Lower lobe of right lung (tissue), 2 donors: ENCODE measurements around the gene UTS2B. TPM values are rescaled to one million over a fixed set of nuclear protein-coding genes. Genes with fewer than 3 reads are reported as not detected.

Source experiments
- ATAC-seq, 2 donors: fragments of 200-7000 bp; cut with Tn5 transposase; one replicate each; pipeline ENCODE4 v1.9.1; 2020 to 2022; ENCODE audit warnings: mild to moderate bottlenecking in 2 of 2, moderate library complexity in 2 of 2
- DNase-seq: peaks from one replicate; pipeline ENCODE4 v3.0.0-alpha.2; 2020
- H3K27ac ChIP-seq: fragments of 200-600 bp; one replicate; pipeline ENCODE4 v1.8.0; 2022
- H3K27me3 ChIP-seq: fragments of 200-600 bp; one replicate; pipeline ENCODE4 v1.8.0; 2022; ENCODE audit warnings: low read depth
- H3K36me3 ChIP-seq: fragments of 200-600 bp; one replicate; pipeline ENCODE4 v1.8.0; 2022; ENCODE audit warnings: mild to moderate bottlenecking
- H3K4me1 ChIP-seq: fragments of 200-600 bp; one replicate; pipeline ENCODE4 v1.8.0; 2022
- H3K4me3 ChIP-seq: fragments of 200-600 bp; one replicate; pipeline ENCODE4 v1.8.0; 2022; ENCODE audit warnings: mild to moderate bottlenecking
- H3K9me3 ChIP-seq: fragments of 200-600 bp; one replicate; pipeline ENCODE4 v1.8.0; 2022
- intact Hi-C: fragments of 100-400 bp; cut with DNase I; formaldehyde crosslinking; loops from one replicate; pipeline ENCODE4 v1.11.0; 2022
- long read RNA-seq: library from polyadenylated mRNA; unstranded; transcript quantifications from one replicate; pipeline ENCODE4 v2.0.0, GENCODE V29; 2021
- total RNA-seq: library from RNA; stranded (reverse); fragmentation: NEBNext Ultra II Directional; extraction: Animal tissue kit (Norgen Biotek cat#: 25700); gene quantifications from one replicate; pipeline ENCODE4 v1.2.1, GENCODE V29; 2021
- TF ChIP-seq, protein P1 (sequence below): fragments of 200-600 bp; IDR thresholded peaks from one replicate; pipeline ENCODE4 v1.8.0; 2022; ENCODE audit warnings: antibody characterized with exemption, mild to moderate bottlenecking
- donor health status: DM: no; HTN: yes; CAD: no; lungs with severe emphysema.

Gene UTS2B, protein sequence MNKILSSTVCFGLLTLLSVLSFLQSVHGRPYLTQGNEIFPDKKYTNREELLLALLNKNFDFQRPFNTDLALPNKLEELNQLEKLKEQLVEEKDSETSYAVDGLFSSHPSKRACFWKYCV
- 0.44 TPM for total RNA-seq
- long read RNA-seq, partial matches to known transcripts: 0 of 2 reads
- long read RNA-seq, other reads (novel, unspliced or antisense): 2 of 2 reads

DNA sequence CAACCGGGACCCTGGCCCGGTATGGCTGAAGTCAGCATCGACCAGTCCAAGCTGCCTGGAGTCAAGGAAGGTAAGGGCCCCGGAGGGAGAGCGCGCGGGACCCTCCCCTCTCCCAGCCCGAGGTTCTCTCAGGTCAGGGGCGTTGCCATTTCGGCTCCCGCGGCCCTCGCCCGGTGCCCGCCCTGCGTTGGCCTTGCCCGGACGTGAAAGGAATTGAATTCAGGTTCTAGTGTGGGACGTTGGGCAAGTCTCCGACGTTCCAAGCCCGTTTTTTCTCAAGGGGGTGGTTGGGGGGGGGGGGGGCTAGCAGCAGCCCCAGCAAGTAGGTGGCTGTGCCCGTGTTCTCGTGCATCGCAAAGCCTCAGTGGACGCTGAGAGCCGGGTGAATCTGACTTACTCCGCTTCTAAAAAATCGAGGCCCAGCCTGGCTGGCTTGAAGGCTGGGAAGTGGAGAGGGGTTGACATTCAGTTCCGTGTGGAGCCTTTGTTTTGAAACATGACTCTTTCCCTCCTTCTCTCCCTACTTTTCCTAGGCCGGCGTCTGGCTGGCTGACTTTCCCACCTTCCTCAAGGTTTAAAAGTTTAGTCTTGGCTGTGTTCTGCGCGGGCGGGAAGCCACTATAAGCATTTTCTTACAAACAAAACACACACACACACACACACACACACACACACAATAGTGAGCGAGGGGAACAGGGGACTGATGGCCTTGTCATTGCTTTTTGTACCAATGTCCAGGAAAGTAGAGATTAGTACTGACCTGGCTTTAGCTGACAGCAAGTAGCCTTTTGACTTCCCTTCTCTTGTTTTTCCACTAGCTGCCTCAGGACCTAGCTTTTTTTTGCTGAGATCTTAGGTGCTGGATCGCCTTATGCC, at the start of gene UTS2B:
Gene UTS2B (minus strand): TSS at position 873 of the 876 bp plus-strand sequence. CDS start 48,337 bp downstream, outside the sequence.
- Histone ChIP-seq H3K4me1 (peaks cover 37% of the 10 kb centered on the region), H3K36me3 (no peaks in the 10 kb centered on the region), H3K27ac (peak within 1 kb of the TSS; percentile 92), H3K27me3 (no peaks in the 10 kb centered on the region), H3K4me3 (peak within 1 kb of the TSS; percentile 73), H3K9me3 (no peaks in the 10 kb centered on the region)
- DNase-seq (peak; percentile 71), ATAC-seq (peak; percentile 79 to 84)
- TF ChIP-seq, protein P1, sequence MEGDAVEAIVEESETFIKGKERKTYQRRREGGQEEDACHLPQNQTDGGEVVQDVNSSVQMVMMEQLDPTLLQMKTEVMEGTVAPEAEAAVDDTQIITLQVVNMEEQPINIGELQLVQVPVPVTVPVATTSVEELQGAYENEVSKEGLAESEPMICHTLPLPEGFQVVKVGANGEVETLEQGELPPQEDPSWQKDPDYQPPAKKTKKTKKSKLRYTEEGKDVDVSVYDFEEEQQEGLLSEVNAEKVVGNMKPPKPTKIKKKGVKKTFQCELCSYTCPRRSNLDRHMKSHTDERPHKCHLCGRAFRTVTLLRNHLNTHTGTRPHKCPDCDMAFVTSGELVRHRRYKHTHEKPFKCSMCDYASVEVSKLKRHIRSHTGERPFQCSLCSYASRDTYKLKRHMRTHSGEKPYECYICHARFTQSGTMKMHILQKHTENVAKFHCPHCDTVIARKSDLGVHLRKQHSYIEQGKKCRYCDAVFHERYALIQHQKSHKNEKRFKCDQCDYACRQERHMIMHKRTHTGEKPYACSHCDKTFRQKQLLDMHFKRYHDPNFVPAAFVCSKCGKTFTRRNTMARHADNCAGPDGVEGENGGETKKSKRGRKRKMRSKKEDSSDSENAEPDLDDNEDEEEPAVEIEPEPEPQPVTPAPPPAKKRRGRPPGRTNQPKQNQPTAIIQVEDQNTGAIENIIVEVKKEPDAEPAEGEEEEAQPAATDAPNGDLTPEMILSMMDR: no peak
- intact Hi-C loops: no loop called here

DNA sequence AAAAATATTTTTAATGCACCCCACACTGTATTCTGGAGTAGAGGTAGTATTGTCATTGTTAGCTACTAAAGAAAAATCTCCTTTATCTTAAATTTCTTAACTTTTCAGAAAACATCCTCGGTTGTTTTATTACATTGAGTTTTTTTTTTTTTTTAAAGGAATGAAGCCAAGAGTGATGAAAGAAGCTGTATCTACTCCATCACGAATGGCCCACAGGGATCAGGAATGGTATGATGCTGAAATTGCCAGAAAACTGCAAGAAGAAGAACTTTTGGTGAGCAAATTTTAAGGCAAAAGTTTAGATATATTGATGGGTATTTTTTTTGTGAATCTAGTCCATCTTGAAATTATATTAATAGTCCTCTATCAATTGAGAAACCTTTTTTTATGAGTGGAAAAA, 49.7 kb upstream of the UTS2B start:
- TF ChIP-seq, protein P1: no peak
- intact Hi-C loops: no loop called here
- DNase-seq: no peak

DNA sequence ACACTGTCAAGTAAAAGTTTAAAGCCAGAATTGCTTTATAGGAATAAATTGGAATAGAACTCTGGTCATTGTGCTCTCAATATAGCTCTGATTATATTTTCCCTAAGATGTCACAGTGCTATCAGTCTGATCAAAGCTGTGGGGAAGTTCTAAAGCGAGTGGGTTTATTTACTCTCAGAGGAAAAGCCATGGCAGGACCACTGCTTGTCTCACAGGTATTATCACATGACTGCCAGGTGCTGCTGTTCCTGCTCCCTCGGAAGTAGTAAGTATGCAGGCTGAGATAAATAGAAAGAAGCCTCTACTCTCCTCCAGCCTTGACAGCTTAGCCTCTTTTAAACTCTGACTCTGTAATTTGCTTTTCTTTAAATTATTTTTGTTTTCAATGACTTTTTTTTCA, 49.1 kb upstream of the UTS2B start:
- no peaks in the 10 kb centered on the region for H3K27me3 ChIP-seq
- intact Hi-C loops: no loop called here
- peaks cover 57% of the 10 kb centered on the region for H3K36me3 ChIP-seq
- no peaks in the 10 kb centered on the region for H3K9me3 ChIP-seq
- DNase-seq: no peak
- no peak overlapping the region for H3K4me3 ChIP-seq
- no peak for ATAC-seq
- peaks cover 31% of the 10 kb centered on the region for H3K4me1 ChIP-seq
- TF ChIP-seq, protein P1: no peak
- no peak overlapping the region for H3K27ac ChIP-seq

More for the DNA sequence above, 49.7 kb upstream of the UTS2B start:
- no peak for ATAC-seq
- H3K27ac ChIP-seq: no peak overlapping the region
- no peaks in the 10 kb centered on the region for H3K27me3 ChIP-seq
- H3K4me3 ChIP-seq: no peak overlapping the region
- peaks cover 53% of the 10 kb centered on the region for H3K36me3 ChIP-seq
- no peaks in the 10 kb centered on the region for H3K9me3 ChIP-seq
- peaks cover 31% of the 10 kb centered on the region for H3K4me1 ChIP-seq

DNA sequence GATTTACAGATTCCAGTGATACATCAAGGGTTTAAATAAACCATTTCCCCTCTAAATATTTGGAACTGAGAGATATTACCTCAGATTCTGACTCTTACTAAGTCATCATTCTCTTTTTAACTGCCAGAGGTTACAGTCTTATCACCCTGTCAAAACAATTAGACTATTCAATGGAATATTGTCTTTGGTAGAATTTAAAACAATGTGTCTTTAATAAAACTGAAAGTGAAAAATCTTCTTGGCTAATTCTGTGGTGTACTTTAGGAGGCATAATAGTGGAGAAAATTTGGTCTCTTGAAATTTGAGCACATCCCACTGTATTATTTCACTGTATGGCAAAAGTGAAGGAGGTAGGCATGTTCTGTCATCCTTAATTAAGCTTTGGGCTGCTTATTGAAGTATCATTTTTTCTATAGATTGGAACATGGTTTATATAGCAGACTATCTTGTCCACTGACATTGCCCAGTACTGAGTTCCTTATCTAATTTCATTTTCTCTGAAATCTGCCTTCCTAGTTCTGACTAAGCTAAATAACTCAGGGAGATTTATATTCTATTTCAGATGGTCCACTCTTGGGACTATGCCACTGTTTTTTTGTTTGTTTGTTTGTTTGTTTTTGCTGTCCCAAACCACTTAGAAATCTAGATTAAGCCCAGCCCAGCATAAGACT, 48.0 kb upstream of the UTS2B start:
- peaks cover 57% of the 10 kb centered on the region for H3K36me3 ChIP-seq
- H3K4me1 ChIP-seq: peaks cover 32% of the 10 kb centered on the region
- H3K27me3 ChIP-seq: no peaks in the 10 kb centered on the region
- H3K27ac ChIP-seq: no peak overlapping the region
- TF ChIP-seq, protein P1: no peak
- ATAC-seq (no peak), DNase-seq (no peak)
- intact Hi-C loops: no loop called here
- H3K4me3 ChIP-seq: no peak overlapping the region
- H3K9me3 ChIP-seq: no peaks in the 10 kb centered on the region

DNA sequence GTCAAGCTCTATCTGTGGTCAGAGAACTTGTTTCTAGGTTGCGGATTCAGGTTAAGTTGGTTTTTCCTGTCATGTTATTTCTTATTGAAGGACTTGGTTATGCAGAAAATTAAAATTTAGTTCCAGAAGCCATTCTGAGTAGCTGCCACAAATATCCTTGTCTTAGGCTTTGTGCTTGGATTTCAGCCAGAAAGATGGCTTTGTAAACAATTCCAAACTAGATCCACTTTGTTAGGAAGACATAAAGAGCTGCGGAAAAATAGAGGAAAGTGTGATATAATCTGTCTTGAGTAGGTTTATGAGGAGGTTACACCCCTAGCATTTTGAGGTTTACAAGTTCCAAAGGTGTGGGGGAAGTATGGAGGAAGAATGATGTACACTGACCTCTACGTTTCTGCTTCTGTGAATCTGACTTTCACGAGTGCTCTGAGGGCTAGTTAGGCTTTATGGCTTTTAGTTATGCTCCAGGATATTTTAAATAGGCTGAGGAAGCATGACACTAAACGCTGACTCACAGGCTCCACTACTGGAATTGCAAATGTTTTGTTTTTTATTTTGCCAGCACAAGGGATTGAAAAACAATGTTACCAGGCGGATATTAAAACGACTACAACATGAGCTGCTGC, 46.3 kb upstream of the UTS2B start:
- peaks cover 41% of the 10 kb centered on the region for H3K36me3 ChIP-seq
- no peaks in the 10 kb centered on the region for H3K27me3 ChIP-seq
- intact Hi-C loops: no loop called here
- TF ChIP-seq, protein P1: no peak
- ATAC-seq: no peak
- H3K9me3 ChIP-seq: no peaks in the 10 kb centered on the region
- H3K27ac ChIP-seq: peak overlapping the region; percentile 19
- no peak for DNase-seq
- H3K4me3 ChIP-seq: no peak overlapping the region
- peaks cover 36% of the 10 kb centered on the region for H3K4me1 ChIP-seq
